CD4-positive, alpha-beta T cell treated with Interleukin-15 for 1 hour (primary cell): ENCODE data around the gene ATF7.
A peak's percentile ranks its signal among the peaks of the same experiment; 100 is the strongest.
"Not testable (repeated sequence)": the region's sequence is repeated elsewhere in the genome, so short reads cannot be mapped to it uniquely, and the experiment has no call there.

Experiments used
- DNase-seq: peaks from one replicate; pipeline ENCODE4 v3.0.0-alpha.2; 2020

The ATF7 gene

DNA sequence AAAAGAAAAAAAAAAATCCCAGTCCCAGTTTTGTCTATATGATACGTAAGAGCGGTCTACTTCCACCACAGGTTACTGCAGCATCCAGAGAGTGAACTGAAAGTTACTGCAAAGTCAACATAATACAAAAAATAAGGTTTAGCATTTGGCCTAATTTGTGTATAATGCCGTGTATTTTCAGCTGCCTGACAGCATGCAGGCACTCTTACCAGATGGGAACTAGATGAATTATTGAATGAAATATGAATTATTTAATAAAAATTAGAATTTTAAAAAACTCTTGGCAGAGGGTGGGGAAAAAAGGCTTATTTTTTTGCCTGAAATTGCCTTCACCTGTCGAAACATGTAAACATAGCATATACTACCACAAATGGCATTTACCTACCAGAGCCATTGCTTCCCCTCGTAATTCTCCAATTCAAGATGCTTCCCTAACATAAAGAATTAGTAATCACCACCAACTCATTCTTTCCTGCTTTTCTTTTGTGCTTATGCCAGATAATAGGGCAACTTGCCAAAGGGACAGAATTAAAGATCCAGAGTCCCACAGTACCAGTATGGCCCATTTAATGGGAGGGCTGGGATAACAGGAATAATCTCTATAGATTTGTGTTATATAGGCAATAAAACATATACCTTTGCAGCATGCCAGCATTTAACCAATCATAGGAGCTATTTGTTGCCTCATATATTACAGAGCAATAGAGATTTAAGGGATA lies 31.1 kb downstream of the ATF7 start:
- DNase-seq = no peak

DNA sequence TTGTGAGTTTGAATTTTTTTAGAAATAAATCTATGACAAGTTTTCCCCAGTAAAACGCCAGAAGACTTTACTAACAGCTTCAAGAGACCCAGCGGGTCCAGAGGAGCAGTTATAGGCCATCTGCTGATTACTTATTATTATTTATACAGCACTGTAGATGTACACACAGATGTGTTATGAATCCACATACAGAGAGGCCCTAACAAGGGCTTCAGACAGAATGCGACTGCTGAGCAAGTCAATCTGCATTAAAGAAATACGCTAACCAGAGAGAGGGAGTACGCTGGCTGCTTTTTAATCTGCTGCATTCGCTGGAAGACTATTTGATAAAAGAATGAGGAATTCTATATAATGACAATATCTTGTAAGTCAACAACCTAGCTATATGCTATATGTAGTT lies 32.5 kb downstream of the ATF7 start:
- no peak for DNase-seq

DNA sequence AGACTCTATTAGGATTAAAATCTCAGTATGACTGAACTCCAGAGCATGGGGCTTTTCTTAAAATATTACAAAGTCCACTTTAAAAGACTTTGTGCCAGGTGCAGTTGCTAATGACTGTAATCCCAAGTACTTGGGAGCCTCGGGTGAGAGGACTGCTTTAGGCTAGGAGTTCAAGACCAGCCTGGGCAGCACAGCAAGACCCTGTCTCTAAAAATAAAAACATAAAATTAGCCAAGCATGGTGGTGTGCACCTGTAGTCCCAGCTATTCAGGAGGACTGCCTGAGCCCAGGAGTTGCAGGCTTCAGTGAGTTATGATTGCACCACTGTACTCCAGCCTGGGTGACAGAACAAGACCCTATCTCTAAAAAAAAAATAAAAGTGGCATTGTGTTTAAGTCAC lies 33.2 kb downstream of the ATF7 start:
- DNase-seq = no peak

DNA sequence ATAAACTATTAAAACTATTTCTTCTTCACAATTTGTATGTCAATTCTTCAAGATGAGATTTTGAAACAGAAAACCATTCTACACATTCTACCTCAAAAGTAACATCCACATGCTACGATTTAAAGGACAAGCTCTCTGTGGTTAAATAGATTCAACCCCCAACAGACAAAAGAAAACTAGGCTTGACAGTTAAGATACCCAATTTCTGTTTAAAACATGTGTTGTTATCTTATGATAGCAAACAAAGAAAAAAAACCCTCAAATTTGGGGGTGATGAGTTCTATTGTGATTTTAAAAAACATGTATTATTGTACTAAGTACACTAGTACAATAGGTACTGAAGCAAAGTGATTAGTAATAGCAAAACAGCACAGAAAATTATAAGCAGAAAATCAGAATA lies 33.8 kb downstream of the ATF7 start:
- DNase-seq = no peak

DNA sequence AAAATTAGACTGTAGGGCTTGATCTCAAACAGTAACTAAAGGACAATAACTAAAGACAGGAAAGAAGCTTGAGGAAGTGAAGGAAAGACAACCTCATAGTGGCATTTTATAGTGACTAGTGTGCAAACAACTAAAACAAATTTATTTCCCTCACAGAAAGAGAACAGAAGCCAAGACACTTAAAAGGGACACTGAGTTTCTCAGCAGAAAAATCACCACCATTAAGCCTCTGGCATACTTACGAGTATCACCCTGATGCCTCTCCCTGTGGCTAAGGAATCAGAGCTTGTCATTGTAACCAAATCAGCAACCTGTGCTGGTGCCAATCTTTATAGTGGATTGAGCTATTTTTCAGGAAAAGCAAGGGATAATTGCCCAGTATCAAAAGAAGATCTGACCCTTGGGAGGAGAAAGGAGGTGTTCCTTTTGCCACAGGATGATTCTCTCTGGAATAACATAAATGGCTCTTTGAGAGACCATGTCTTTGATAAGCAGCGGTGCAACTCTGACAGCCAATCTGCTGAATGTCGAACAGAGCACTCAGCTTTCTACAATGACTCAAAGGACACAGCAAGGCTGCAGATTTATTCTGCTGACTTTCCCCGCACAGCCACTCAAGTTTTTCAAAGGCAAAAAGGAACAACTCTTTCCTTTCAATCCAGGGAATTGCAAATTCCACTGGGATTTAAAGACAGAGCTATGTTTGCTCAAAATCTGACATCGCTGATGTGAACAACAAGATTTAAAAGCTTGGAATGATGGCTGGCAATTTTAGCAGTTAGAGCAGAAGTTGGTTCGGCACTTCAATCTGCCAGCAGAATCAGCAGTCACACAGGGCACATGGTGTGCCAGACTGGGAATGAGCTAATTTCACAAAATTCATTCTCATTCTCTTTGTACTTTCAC lies 34.6 kb downstream of the ATF7 start:
- DNase-seq = no peak

DNA sequence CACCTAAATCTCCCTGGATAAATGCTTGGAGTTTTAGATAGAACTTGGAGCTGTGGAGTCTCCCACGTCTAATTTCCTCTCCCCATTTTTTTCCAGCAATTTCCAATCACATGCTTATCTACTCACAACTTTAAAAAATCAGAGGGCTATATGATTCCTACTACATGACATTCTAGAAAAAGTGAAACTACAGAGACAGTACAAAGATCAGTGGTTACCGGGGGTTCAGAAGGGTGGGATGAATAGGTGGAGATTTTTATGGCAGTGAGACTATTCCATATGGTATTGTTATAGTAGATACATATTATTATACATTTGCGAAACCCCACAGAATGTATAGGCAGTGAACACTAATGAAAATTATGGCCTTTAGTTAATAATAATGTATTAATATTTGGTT lies 35.5 kb downstream of the ATF7 start:
- no peak for DNase-seq

DNA sequence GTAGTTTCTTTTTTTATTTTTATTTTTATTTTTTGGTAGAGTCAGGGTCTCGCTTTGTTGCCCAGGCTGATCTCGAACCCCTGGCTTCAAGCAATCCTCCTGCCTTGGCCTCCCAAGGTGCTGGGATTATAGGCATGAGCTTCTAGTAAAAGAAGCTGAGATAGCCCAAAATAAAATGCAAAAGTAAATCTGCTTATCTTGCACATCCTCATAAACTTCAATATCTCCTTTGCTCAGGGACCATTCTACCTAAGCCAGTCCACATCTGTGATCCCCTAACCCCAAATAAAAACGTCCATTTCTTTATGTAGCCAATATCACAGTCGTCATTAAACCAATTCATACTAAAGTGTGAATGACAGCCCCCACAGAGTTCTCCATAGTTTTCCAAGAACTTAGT lies 36.3 kb downstream of the ATF7 start:
- DNase-seq = no peak

DNA sequence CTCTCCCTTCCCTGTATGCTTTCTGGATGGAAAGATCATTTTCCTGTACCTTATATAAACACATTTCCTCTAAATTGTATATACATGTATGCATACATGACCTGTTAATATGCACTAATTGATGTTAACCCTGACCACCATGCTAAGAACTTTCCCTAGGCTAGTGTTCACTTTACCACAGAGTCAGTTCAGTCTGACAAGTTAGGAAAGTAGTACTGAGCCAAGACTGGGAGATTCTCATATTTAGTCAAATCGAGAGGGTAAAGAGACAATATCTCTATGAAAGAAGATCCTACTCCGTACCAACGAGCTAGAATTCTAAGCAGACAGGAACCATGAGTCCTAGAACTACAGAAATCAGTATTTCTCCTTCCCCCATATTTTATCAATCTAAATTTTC lies 36.8 kb downstream of the ATF7 start:
- no peak for DNase-seq

DNA sequence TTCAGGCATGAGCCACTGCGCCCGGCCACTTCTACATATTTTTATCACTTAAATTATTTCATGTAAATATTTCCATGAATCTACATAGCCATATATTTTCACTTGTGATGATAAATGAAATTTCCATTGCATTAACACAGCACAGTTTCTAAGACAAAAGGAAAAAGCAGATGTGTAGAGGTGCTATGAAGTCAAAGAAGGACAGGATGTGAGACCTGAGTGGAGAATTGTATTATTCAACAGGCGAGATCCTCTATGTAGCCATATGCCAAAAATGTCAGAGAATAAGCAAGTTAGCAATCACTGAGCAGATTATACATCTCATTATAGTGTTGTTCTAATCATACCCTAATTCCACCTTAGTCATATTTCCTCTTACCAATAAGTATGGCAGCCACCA lies 38.1 kb downstream of the ATF7 start:
- no peak for DNase-seq

DNA sequence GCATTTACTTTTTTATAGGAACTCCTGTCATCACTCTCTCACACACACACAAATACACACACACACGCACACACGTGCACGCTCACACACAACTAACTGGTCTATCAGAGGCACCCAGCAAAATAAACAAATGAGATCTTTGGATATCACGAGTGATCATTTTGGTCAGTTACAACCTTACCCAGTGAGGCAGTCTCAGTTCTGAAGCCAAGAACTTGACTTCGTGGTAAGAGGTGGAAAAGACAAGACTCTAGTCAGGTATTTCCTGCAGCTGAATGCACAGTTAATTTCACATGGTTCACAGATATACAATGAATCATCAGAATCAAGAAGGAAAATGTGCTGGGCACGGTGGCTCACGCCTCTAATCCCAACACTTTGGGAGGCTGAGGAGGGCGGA lies 39.4 kb downstream of the ATF7 start:
- no peak for DNase-seq

DNA sequence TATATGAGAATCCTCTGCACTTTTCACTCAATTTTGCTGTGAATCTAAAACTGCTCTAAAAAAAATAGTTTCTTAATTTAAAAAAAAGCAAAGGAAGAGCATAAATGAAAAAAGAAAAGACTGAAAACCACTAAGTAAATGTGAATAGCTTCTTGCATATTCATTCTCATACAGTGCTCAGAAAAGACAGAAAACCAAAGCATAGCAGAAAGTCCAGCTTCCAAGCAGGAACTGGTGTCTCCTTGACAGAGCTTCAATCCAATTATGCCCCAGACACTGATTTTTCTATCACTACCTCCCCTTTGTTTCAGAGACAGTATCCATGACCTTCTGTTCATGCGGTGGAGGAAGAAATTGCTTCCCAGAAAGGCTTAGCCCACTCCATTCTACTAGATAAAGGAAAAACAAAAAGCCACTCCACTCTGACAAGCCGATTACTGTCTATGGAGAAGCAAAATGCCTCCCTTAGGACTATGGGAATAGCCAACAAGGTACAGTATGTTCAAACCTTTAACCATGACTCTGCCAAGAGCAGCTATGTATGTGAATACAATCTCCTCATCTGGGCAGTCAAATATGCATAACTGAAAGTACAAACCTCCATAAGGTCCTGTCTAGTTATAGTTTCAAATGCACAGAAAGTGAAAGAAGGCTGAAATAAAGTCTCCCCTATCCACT lies 40.6 kb downstream of the ATF7 start:
- DNase-seq = no peak

DNA sequence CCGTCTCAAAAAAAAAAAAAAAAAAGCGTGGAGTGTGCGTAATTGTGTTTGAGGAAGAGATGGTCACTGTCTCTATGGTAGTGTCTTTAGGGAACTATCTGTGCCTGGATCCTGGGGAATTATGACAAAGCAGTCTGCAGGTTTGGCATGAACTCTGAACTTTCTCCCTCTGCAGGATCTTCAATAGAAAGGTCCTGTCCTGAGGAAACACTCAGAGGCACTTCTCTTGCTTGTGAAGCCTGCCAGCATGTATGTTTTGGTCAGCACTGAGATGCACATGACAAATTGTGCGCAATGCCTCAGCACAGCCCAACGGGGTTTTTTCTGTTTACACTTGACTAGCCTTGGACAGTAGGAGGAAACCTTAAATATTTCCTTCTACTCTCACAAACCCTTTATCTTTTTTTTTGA lies 46.6 kb downstream of the ATF7 start:
- DNase-seq = peak; percentile 20

DNA sequence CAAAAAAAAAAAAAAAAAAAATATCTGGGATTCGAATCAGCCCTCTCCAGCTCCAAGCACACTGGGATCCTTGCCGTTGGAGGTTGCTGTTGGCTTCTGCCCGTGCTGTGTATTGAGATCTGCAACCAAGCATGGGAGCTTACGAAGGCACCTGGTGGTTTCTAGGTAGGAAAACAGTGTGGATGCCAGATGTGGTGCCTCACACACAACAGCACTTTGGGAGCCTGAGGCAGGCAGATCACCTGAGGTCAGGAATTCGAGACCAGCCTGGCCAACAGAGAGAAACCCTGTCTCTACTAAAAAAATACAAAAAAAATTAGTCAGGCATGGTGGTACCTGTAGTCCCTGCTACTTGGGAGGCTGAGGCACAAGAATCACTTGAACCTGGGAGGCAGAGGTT lies 47.4 kb downstream of the ATF7 start:
- no peak for DNase-seq

DNA sequence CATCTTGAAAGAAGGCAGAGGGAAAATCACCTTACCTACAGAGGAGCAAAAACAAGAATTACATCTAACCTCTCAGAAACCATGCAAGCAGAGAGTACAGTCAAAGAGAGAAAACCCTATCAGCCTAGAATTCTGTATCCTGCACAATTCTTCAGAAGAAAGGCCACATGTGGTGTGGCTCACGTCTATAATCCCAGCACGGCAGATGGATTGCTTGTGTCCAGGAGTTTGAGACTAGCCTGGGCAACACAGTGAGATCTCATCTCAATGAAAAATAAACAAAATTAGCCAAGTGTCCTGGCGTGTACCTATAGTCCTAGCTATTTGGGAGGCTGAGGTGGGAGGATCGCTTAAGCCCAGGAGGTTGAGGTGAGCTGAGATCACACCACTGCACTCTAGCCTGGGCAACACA lies 48.2 kb downstream of the ATF7 start:
- DNase-seq = no peak

DNA sequence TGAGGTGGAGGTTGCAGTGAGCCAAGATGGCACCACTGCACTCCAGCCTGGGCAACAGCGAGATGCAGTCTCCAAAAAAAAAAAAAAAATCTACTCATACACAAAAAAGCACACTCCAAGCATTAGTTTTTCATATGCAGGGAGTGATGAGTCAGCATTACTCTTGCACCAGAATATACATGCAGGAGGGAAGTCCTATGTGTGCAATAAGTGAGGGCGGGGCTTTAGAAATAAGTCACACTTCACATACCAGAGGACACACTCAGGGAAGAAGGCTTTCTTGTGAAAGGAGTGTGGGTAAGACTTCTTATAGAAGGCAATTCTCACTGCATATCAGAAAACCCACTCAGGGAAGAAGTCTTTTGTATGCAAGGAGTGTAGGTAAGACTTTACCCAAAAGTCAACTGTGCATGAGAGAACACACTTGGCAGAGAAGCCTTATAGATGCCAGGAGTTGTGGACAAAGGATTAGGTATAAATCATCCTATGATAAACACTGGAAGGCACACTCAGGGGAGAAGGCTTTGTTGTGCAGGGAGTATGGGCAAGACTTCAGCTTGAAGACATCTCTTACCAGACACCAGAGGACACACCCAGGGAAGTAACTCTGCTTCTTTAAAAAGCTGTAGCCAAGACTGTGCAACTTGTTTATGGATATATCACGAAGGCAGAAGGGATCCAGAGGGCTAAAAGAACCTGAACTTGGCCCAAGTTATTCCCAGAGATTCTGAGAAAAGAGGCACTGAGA lies 50.5 kb downstream of the ATF7 start:
- DNase-seq = peak; percentile 59

DNA sequence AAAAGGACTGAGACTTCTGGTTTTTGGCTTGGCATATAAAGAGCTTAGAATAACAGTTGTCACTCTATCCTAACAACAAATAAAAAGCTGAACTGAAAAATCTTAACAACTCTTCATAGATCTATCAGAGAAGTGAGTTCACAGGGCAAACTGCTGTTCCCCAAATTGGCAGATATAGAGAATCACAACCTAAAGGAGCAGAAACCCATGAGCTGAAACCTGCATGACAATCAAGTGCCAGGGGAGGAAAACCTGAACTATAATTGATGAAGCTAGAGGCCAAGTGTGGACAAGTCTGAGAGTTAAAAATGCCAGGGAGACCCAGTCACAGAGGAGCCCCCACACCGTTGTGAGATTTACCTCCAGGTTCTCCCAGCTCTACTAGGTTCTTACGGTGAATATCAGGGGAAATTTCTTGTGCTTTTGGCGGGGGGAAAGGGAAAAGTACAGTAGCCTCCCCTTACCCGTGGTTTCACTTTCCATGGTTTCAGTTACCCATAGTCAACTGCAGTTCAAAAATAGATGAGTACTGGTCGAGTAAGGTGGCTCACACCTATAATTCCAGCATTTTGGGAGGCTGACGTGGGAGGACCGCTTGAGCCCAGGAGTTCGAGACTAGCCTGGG lies 53.9 kb downstream of the ATF7 start:
- DNase-seq = no peak

DNA sequence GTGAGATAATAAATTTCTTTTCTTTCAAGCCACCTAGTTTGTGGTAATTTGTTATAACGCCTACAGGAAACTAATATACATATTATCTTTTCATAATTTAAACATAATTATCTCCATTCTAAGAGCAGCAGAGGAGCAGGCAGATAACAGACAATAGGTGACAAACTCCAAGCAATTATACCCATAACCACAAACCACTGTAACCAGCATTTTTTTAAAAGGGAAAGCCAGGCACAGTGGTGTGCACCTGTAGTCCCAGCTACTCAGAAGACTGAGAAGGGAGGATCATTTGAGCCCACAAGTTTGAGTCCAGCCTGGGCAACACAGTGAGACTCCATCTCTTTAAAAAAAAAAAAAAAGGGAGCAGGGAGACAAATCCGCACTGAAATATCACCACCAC lies 54.9 kb downstream of the ATF7 start:
- no peak for DNase-seq

DNA sequence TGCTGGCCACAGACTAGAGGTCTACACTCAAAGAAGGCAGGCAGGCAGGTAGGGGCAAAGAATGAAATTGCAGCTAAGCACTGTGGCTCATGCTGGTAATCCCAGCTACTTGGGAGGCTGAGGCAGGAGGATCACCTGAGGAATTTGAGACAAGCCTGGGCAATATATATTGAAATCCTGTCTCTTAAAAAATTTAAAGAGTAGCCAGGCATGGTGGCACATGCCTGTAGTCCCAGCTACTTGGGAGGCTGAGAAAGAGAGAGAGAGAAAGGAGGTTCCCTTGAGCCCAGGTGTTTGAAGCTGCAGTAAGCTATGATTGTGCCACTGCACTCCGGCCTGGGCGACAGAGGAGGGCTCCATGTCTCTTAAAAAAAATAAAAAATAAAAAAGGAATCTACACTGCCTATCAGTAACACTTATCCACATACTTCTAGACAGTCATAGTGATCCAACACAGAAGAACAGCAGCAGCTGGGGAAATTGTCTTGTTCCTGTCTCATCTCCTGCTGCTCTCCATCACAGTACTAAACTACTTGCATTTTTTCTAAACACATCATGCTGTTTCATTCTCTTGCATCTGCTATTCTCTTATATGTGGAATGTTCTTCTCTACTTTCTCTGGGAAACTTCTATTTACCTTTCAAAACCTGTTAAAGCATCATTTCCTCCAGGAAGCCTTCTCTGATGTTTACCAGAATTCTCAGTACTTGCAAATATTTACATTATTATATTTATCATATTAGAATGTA lies 57.2 kb downstream of the ATF7 start:
- no peak for DNase-seq

DNA sequence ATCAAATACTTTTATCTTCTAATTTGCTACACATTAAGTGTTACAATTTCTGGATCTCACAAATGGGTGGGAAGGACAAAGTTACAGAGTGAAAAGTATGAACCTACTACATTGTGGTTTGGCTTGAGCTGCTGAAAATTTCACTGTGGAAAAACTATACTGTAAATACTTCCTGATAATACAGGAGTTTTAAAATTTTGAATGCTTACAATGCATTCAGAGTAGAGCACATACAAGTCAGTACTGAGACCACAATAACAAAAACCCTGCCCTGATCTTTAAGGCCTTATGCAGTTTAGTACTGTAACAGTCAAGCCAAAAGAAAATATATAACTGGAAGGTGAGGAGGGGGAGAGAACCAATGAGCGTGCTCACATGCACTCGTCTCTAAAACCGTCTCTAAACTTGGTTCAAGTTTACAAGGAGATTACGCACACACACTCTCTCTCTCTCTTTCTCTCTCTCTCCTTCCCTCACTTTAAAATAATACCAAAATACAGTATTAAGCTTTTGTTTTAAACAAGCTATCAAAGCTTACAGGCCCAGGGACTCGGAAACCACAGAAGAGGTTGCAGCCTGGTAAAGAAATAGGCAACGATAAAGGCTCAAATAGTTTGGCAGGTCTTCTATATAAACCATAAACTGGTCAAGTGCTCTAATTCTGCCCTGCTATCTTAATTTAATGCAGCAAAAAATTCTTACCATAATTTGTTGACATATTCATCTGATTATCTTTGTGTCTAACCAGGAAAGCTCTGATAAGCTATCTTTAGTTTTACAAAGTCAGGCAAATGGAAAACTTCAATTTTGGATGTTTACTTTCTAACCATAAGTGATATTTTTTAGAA lies 58.0 kb downstream of the ATF7 start:
- no peak for DNase-seq

DNA sequence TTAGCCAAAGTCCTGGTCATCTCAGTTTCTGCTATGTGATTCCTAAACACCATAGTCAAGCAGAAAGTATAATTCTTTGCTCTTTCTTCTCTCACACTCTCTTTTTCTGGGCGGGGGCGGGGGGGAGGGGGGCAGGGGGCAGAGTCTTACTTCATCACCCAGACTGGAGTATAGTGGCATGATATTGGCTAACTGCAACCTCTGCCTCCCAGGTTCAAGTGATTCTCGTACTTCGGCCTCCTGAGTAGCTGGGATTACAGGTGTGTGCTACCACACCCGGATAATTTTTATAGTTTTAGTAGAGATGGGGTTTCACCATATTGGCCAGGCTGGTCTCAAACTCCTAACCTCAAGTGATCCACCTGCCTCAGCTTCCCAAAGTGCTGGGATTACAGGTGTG lies 60.8 kb downstream of the ATF7 start:
- not testable (repeated sequence) for DNase-seq

DNA sequence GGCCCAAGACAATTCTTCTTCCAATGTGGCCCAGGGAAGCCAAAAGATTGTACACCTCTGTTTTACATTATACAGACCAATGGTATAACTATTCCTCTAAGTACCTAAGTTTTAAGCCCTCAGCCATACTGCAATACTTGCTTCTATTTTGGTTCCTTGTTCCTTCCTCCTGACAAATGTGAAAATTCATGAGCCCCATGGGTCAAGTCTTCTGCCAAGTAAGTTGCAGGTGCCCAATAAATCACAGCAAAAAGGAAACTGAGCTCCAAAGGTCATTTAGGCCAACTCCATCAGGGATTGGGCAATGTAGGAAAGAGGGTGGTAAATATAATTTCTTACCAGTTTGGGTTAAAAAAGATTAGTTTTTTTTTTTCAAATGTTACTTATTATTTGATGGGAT lies 61.2 kb downstream of the ATF7 start:
- no peak for DNase-seq
